Kidney (tissue), 14 donors: ENCODE data around the gene TMEM61. TPM values are rescaled to one million over a fixed set of nuclear protein-coding genes. Genes with fewer than 3 reads are reported as not detected.

Experiments
- DNase-seq, 5 donors: peaks; one replicate each; pipeline ENCODE4 v3.0.0-alpha.2; 2013 to 2020
- FAIRE-seq: peaks from 2 replicates; lab custom pipeline; 2012; peaks lifted over from hg19 to GRCh38; lab: Jason Lieb, UNC
- H3K27ac ChIP-seq, 2 donors: one replicate each; pipeline ENCODE4 v1.7.0; 2013; ENCODE audit warnings: low read depth in 2 of 2, low read length in 2 of 2, inconsistent platforms in 1 of 2
- H3K27me3 ChIP-seq: one replicate; pipeline ENCODE4 v1.7.1; 2013; ENCODE audit warnings: low read length, inconsistent platforms; ENCODE audit not compliant: control insufficient read depth, insufficient read depth
- H3K36me3 ChIP-seq, 3 donors: one replicate each; pipeline versions ENCODE4 v1.7.0 to v1.7.1; 2013; ENCODE audit warnings: low read length in 3 of 3, control low read depth in 1 of 3, inconsistent platforms in 1 of 3; ENCODE audit not compliant: insufficient read depth in 3 of 3, control insufficient read depth in 2 of 3
- H3K4me1 ChIP-seq, 3 donors: one replicate each; pipeline versions ENCODE4 v1.7.0 to v1.7.1; 2013; ENCODE audit warnings: low read length in 3 of 3, inconsistent platforms in 1 of 3, low read depth in 1 of 3; ENCODE audit not compliant: control insufficient read depth in 2 of 3, insufficient read depth in 2 of 3
- H3K4me3 ChIP-seq, 3 donors: one replicate each; pipeline versions ENCODE4 v1.7.0 to v1.8.1; 2013; ENCODE audit warnings: low read length in 3 of 3, control low read depth in 1 of 3, inconsistent platforms in 1 of 3
- H3K9ac ChIP-seq, 3 donors: one replicate each; pipeline versions ENCODE4 v1.7.0 to v1.7.1; 2013; ENCODE audit warnings: low read length in 3 of 3, control low read depth in 1 of 3, inconsistent platforms in 1 of 3
- H3K9me3 ChIP-seq, 3 donors: one replicate each; pipeline versions ENCODE4 v1.7.0 to v1.7.1; 2013; ENCODE audit warnings: low read length in 3 of 3, control low read depth in 1 of 3, inconsistent platforms in 1 of 3; ENCODE audit not compliant: control insufficient read depth in 2 of 3, insufficient read depth in 1 of 3
- CTCF ChIP-seq: IDR thresholded peaks from 3 replicates; pipeline ENCODE4 v1.5.1; 2012; ENCODE audit warnings: mild to moderate bottlenecking, moderate library complexity, borderline replicate concordance; ENCODE audit not compliant: insufficient read depth; ENCODE audit errors: extremely low read depth
- intact Hi-C: fragments of 100-400 bp; cut with DNase I; formaldehyde crosslinking; loops from one replicate; pipeline ENCODE4 v1.11.1; 2022
- polyA plus RNA-seq: library from polyadenylated mRNA; stranded (reverse); fragments of 350-450 nt; fragmentation: Illumina TruSeq; extraction: RNeasy Lipid Tissue Mini Kit (QIAGEN cat#74804); gene quantifications from one replicate; pipeline ENCODE4 v1.2.3, GENCODE V29; 2014; ENCODE audit warnings: low read depth, low replicate concordance; ENCODE audit not compliant: insufficient read depth
- total RNA-seq: library from RNA; stranded (reverse); fragmentation: NEBNext Ultra II Directional; extraction: Animal tissue kit (Norgen Biotek cat#: 25700); gene quantifications from one replicate; pipeline ENCODE4 v1.2.1, GENCODE V29; 2021
- donor health status: control.
- donor health status: control.
- donor health status: control.
- donor health status: control.
- donor health status: control.
- donor health status: DM: yes; HTN: yes; CAD: no.
- donor health status: Normal renal cell carcinoma (clear cell type).

TMEM61 gene
- total and polyA plus RNA-seq, 2 donors from 2014 or later = 7.0 to 42.7 TPM

DNA sequence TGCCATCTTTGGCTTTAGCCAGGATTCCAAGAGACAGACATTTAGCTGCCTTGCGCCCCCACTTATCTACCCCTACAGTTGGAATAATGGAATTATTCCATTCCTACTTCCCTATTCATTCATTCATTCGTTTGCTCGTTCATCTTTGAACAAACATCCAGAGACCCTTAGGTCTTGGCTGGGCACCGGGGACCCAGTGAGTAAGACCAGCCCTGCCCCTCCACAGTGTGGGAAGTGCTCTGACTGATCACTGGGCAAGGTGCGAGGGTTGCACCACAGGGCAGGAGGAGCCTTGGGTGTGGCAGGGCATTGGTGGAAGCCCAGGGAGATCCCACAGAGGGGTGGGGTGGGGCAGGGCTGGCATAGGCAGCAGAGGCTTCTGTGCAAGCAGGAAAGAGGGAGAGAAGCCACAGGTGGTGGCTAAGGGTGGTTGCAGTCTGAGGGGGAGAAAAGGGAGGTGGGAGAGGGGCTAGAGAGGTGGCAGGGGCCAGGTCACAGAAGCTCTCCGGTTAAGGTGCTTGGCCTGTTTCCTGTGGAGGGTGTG is 35.0 kb upstream of the TMEM61 start:
- H3K27ac ChIP-seq = no peak overlapping the region
- peaks cover 0 to 5% (median 3%) of the 10 kb centered on the region in 3 donors for H3K4me1 ChIP-seq
- H3K9ac ChIP-seq = no peak overlapping the region
- no peaks in the 10 kb centered on the region for H3K36me3 ChIP-seq
- no peaks in the 10 kb centered on the region for H3K9me3 ChIP-seq
- no peaks in the 10 kb centered on the region for H3K27me3 ChIP-seq
- TF ChIP-seq CTCF = no peak
- DNase-seq (no peak), FAIRE-seq (no peak)
- intact Hi-C loops = no loop called here
- no peak overlapping the region for H3K4me3 ChIP-seq

GRCh38 chr1:54947540-54947939 is 32.9 kb upstream of the TMEM61 start:
- Histone ChIP-seq H3K36me3 (no peaks in the 10 kb centered on the region), H3K9ac (no peak overlapping the region), H3K9me3 (no peaks in the 10 kb centered on the region), H3K4me3 (no peak overlapping the region), H3K27ac (no peak overlapping the region), H3K4me1 (peaks cover 0 to 8% (median 4%) of the 10 kb centered on the region in 3 donors), H3K27me3 (no peaks in the 10 kb centered on the region)
- intact Hi-C loops = no loop called here
- TF ChIP-seq CTCF = no peak
- no peak for FAIRE-seq
- no peak for DNase-seq

- TF ChIP-seq CTCF = no peak
- H3K4me3 ChIP-seq = no peak overlapping the region
- peaks cover 0 to 8% (median 4%) of the 10 kb centered on the region in 3 donors for H3K4me1 ChIP-seq
- H3K9ac ChIP-seq = no peak overlapping the region
- no peaks in the 10 kb centered on the region for H3K36me3 ChIP-seq
- no peak for FAIRE-seq
- H3K27me3 ChIP-seq = no peaks in the 10 kb centered on the region
- no peak for DNase-seq
- H3K9me3 ChIP-seq = no peaks in the 10 kb centered on the region
- intact Hi-C loops = no loop called here
- no peak overlapping the region for H3K27ac ChIP-seq
These were observed 31.4 kb upstream of the TMEM61 start for GRCh38 chr1:54949053-54949452.

DNA sequence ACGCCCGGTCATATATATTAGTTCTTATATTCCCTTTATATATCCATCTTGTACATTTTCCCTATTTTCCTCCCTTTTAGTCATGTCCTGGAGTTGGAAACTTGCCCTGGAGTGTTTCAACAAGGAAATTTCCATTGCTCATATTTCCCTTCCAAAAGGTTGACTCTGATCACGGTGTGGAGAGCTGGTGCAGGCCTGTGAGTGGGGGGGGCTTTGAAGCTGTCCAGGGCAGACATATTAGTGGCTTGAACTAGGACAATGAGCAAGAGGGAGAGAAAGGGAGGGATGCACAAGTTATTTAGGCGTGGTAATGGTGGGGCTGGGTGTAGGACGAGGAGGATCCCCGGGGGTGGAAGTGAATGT is 30.4 kb upstream of the TMEM61 start:
- DNase-seq = no peak
- intact Hi-C loops = no loop called here
- Histone ChIP-seq H3K9ac (no peak overlapping the region), H3K27me3 (no peaks in the 10 kb centered on the region), H3K4me1 (peaks cover 0 to 8% (median 4%) of the 10 kb centered on the region in 3 donors), H3K4me3 (peak overlapping the region in 1 of 3 donors; percentile 39), H3K9me3 (no peaks in the 10 kb centered on the region), H3K27ac (no peak overlapping the region), H3K36me3 (no peaks in the 10 kb centered on the region)
- no peak for FAIRE-seq
- TF ChIP-seq CTCF = no peak
